ENCODE results near the gene GYG2.
"Not testable (repeated sequence)": the region's sequence is repeated elsewhere in the genome, so short reads cannot be mapped to it uniquely, and the experiment has no call there.

The GYG2 gene

GRCh38 chrX:2901367-2902036, 72.8 kb downstream of the GYG2 start:
- no peak for DNase-seq (ENCODE audit: low read depth in 3 of 3)

DNA sequence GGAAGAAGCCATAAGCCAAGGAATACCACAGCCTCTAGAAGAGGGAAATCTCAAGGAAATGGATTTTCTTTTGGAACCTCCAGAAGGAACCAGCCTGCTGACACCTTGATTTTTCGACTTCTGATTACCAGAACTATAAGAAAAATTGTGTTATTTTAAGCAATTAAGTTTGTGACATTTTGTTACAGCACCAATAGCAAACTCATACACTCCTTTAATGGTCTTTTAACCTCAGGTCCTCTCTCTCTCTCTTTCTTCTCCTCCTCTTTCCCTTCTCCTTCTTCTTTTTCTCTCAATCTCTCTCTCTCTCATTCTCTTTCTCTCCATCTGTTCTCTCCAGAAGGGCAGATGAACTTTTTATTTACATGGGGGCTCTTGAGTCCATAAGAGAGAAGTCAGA, 74.1 kb downstream of the GYG2 start:
- DNase-seq (ENCODE audit: low read depth in 3 of 3): no peak

DNA sequence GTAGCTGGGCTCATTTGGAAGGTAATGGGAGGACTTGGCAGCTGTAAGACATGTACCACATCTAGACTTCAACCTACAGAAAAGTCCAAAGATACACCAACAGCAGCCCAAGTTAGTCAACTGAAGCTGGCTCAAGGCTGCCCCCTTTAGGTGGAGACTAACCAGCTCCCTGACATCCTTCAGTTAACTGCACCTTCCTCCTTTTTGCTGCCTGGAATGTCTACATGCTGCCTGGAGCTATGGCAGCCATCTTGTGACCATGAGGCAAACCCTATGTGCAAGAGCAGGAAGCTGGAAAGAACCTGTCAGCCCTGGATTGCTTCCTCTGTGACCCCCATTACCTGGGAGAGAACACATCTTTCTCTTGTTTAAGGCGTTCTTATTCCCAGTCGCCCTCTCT, 74.6 kb downstream of the GYG2 start:
- no peak for DNase-seq (ENCODE audit: low read depth in 3 of 3)

DNA sequence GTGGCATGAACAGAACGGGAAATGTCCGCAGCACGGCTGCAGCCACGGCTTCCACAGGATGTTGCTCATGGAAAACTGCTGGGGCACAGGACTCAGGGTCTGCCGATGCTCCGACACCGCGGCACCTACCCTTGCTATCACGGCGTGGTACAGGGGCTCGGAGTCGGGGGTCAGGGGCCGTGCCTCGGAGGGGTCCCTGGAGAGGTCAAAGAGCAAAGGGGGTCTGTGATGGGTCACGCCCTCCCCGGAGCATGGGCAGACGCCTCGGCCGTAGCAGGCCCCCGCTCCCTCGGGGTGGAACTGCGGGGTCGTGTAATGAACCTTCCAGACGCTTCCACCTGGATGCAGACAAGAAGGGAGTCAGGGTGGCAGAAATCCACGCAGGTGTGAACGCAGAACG, 78.6 kb downstream of the GYG2 start:
- no peak for DNase-seq (ENCODE audit: low read depth in 3 of 3)

GRCh38 chrX:2908125-2908685, 79.5 kb downstream of the GYG2 start:
- DNase-seq (ENCODE audit: low read depth in 3 of 3): no peak

GRCh38 chrX:2910109-2910508, 81.4 kb downstream of the GYG2 start:
- DNase-seq (ENCODE audit: low read depth in 3 of 3): no peak

DNA sequence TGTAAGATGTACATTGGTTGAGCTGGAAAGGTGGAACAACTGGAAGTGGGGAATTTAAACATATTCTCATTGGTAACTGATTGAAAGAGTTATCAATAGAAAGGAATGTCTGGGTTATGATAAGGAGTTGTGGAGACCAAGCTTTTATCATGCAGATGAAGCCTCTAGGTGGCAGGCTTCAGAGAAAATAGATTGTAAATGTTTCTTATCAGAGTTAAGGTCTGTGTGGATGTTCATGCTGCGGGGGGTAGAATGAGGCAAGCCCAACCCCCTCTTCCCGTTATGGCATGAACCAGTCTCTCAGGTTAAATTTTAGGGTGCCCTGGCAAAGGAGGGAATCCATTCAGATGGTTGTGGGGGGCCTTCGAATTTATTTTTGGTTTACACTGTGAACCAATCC, 84.4 kb downstream of the GYG2 start:
- DNase-seq (ENCODE audit: low read depth in 3 of 3): no peak

- no peak for DNase-seq (ENCODE audit: low read depth in 3 of 3)
Measured at GRCh38 chrX:2917767-2918166, 89.0 kb downstream of the GYG2 start.

- DNase-seq (ENCODE audit: low read depth in 3 of 3): no peak
Measured at GRCh38 chrX:2921193-2921592, 92.5 kb downstream of the GYG2 start.

- DNase-seq (ENCODE audit: low read depth in 3 of 3): no peak
Measured at GRCh38 chrX:2921750-2922149, 93.0 kb downstream of the GYG2 start.

DNA sequence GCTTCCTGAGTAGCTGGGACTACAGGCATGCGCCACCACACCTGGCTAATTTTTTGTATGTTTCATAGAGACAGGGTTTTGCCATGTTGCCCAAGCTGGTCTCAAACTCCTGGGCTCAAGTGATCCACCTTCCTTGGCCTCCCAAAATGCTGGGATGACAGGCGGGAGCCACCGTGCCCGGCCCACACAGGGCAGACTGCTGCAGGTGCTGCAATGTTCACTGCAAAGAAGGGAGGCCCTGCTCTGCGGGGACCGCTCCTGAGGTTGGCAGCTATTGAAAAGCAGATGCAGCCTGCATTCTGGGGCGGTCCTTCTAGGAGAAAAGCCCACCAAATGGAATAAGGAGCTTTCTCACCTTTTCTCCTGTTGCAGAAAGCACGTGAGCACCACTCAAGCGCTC, 95.4 kb downstream of the GYG2 start:
- DNase-seq (ENCODE audit: low read depth in 3 of 3): no peak

GRCh38 chrX:2926255-2926654, 97.5 kb downstream of the GYG2 start:
- DNase-seq (ENCODE audit: low read depth in 3 of 3): not testable (repeated sequence)

GRCh38 chrX:2926664-2927275, 98.0 kb downstream of the GYG2 start:
- no peak for DNase-seq (ENCODE audit: low read depth in 3 of 3)

DNA sequence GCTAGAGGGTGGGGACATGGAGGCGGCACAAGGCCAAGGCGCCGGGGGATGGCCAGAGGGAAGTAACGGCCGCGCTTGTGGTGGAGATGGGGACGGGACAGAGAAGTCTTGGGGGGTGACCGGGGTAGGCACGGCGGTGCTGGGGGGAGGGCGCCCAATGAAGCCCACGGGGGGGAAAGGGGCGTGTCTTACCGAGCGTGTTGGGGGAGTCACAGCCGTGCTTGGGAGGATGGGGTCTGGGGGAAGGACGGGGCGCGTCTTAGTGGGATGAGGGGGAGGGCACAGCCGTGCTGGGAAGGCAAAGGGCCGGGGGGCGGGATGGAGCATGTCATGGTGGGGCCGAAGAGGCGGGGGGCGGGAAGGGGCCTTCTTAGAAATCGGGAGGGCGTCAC, 99.5 kb downstream of the GYG2 start:
- DNase-seq (ENCODE audit: low read depth in 3 of 3): no peak

DNA sequence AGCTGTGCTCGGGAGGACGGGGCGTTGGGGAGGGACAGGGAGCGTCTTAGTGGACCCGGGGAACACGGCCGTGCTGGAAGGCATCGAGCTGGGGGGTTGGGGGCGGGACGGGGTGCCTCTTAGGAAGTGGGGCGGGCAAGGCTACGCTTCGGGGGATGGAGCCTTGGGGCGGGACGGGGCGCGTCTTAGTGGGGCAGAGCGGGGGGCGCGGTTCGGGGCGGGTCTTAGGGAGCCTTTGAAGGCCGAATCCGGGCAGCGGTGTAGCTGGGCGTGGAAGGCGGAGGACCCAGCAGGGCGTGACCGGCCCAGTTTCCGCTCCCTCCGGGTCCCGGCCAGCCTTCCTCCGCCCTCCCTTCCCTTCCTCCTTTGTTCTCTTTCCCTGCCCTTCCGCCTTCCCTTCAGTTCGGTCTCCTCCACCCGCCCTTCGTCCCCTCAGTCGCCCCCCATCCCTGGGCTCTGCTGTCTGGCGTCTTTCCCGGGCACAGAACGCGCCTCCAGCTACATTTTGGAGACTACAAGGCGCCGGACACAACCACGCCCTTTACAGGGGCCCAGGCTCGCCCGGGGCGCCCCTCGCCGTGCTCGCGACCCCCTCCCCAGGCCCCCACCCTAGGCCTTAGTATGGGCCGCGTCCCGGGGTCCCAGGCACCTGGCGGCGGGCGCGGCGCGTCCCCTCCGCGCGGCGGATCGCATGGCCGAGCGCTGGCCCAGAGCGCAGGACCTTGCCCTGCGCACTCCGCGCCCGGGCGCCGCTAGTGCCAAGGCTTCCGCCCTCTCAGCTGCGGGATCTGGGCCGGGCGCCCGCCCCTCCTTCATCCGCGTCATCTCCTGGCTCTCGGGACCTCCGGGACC, 100.1 kb downstream of the GYG2 start, which contains the start of gene ARSD:
TSS of gene ARSD (minus strand) at position 757 of the 852 bp plus-strand sequence. CDS start at position 693, 64 bp downstream.
- DNase-seq (ENCODE audit: low read depth in 3 of 3): peak in 1 of 3 donors; percentile 27

DNA sequence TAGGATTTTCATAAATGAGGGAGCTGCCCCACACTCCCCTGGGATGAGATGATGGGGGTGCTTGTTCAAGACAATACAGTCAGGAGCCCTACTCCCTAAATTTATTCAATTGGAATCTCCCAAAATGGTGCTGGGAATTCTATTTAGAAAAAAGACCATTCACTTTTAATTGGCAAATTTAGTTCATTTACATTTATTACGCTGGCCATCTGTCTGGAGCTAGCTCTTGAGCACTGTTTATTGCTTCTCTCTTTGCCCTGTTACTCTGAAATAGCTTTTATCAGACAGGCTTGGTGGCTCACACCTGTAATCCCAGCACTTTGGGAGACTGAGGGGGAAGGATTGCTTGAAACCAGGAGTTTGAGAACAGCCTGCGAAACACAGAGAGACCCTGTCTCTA, 102.4 kb downstream of the GYG2 start:
- DNase-seq (ENCODE audit: low read depth in 3 of 3): no peak

DNA sequence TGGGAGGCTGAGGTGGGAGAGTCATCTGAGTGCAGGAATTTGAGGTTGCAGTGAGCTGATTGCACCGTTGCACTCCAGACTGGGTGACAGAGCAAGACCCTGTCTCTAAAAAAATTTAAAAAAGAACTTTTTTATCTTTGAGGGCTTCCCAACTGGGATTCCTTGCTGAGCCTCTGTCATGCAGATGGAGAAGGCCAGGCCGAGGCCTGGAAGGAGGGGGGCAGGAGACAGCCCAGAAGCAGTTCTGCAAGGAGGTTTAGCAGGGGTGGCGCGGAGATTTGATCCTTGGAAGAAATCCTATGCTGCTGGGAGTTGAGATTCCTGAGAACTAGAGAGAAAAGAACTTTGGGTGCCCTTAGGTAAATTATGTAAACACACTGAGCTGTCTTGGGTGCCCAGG, 102.9 kb downstream of the GYG2 start:
- no peak for DNase-seq (ENCODE audit: low read depth in 3 of 3)

All from stimulated activated CD4-positive, alpha-beta T cell treated with anti-CD3 and anti-CD28 coated beads, TNF-alpha, amount 100 ng/mL, for 48 hours (primary cell).